ENCODE measurements around the gene TAS2R14. TPM values are rescaled to one million over a fixed set of nuclear protein-coding genes. Genes with fewer than 3 reads are reported as not detected.

TAS2R14 gene
- total RNA-seq, 3 donors from 2014 or later: 3.7 to 8.8 (median 7.9) TPM

DNA sequence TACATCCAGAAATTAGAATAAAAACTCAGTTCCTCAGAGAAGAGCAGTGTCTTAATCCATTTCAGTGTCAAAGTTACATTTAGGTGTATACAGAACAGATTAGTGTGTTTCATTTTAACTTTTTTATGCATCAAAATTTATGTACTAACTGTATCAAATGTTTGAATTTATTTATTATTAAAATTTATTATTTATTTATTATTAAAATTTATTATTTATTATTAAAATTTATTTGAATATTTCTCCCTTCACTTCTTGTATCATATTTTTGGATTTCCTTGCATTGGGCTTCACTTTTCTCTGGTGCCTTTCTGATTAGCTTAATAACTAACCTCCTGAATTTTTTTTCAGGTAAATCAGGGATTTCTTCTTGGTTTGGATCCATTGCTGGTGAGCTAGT lies 2.3 kb upstream of the TAS2R14 start:
- Histone ChIP-seq H3K36me3 (no peaks in the 10 kb centered on the region), H3K27me3 (no peaks in the 10 kb centered on the region), H3K4me3 (no peak overlapping the region), H3K27ac (no peak overlapping the region), H3K9me3 (no peaks in the 10 kb centered on the region), H3K4me1 (no peaks in the 10 kb centered on the region)
- intact Hi-C loops (cut with DNase I; ENCODE audit: low total_unique reads): no loop called here
- TF ChIP-seq POLR2A (IDR thresholded peaks at IDR 0.05): no peak
- TF ChIP-seq, protein P1, sequence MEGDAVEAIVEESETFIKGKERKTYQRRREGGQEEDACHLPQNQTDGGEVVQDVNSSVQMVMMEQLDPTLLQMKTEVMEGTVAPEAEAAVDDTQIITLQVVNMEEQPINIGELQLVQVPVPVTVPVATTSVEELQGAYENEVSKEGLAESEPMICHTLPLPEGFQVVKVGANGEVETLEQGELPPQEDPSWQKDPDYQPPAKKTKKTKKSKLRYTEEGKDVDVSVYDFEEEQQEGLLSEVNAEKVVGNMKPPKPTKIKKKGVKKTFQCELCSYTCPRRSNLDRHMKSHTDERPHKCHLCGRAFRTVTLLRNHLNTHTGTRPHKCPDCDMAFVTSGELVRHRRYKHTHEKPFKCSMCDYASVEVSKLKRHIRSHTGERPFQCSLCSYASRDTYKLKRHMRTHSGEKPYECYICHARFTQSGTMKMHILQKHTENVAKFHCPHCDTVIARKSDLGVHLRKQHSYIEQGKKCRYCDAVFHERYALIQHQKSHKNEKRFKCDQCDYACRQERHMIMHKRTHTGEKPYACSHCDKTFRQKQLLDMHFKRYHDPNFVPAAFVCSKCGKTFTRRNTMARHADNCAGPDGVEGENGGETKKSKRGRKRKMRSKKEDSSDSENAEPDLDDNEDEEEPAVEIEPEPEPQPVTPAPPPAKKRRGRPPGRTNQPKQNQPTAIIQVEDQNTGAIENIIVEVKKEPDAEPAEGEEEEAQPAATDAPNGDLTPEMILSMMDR (IDR thresholded peaks at IDR 0.05): no peak
- no peak for TF ChIP-seq POLR2AphosphoS5 (IDR thresholded peaks at IDR 0.05)
- no peak for DNase-seq (ENCODE audit: low spot score in 2 of 2)

DNA sequence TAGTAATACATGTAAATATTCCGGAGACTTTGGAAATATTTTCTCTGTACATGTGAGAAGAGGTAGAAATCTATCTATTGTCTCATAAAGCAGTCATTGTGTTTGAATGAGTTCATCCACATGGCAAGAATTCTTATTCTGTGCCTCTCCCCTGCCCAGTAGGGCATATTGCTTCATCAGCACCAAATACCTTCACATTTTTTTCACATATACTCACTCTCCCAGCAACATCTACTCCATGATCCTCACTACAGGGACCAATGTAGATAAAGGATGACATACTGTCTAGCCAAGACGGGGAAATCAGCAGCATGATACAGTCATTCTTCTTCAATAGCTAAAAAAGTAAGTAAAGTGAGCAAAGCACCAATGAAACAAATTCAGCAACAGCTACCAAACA lies 1.3 kb upstream of the TAS2R14 start:
- H3K27ac ChIP-seq: no peak overlapping the region
- TF ChIP-seq POLR2AphosphoS5 (IDR thresholded peaks at IDR 0.05) (no peak), POLR2A (IDR thresholded peaks at IDR 0.05) (no peak)
- TF ChIP-seq, protein P1 (IDR thresholded peaks at IDR 0.05): no peak
- no peak for DNase-seq (ENCODE audit: low spot score in 2 of 2)
- H3K9me3 ChIP-seq: no peaks in the 10 kb centered on the region
- intact Hi-C loops (cut with DNase I; ENCODE audit: low total_unique reads): no loop called here
- H3K4me3 ChIP-seq: no peak overlapping the region
- no peaks in the 10 kb centered on the region for H3K36me3 ChIP-seq
- H3K4me1 ChIP-seq: no peaks in the 10 kb centered on the region
- no peaks in the 10 kb centered on the region for H3K27me3 ChIP-seq

DNA sequence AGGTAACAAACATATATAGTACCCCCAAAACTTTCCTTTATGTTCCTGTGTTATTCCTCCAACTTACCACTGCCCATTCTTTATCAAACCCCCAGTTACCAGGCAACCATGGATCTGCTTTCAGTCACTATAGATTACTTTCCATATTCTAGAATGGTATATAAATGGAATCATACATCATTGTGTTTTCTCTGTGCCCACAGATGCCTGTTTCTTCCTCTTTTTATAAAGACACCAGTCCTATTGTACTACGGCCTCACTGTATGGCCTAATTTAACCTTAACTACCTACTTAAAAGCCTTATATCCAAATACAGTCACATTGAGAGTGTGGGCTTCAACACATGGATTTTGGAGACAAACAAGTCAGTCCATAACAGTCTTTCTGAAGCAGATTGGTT lies 2.6 kb downstream of the TAS2R14 start:
- no peaks in the 10 kb centered on the region for H3K36me3 ChIP-seq
- H3K4me1 ChIP-seq: no peaks in the 10 kb centered on the region
- intact Hi-C loops (cut with DNase I; ENCODE audit: low total_unique reads): no loop called here
- H3K27ac ChIP-seq: no peak overlapping the region
- H3K9me3 ChIP-seq: no peaks in the 10 kb centered on the region
- TF ChIP-seq POLR2A (IDR thresholded peaks at IDR 0.05) (no peak), POLR2AphosphoS5 (IDR thresholded peaks at IDR 0.05) (no peak)
- TF ChIP-seq, protein P1 (IDR thresholded peaks at IDR 0.05): no peak
- H3K4me3 ChIP-seq: no peak overlapping the region
- DNase-seq (ENCODE audit: low spot score in 2 of 2): no peak
- no peaks in the 10 kb centered on the region for H3K27me3 ChIP-seq

DNA sequence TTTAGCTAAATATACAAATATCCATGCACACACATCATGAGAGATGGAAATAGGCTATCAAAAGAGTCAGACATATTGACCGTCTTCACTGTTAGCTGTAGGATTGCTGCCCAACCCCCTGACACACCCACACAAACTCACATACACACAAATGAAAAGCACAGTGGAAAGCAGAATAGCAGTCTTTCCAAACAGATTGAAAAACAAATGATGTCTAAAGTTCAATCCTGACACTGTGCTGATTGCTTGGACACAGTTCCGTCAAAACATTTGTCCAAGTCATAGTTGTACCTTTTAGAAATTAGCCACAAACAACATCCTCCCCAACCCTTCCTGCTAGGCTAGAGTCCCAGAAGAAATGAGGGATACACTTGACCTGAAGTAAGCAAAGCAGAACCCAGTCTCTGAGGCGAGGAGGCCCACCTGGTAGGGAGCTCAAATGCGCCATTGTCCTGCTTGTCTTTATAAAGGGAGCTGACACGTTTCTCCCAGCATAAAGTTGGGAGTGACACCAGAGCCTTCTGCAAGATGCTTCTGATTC lies 10.2 kb downstream of the TAS2R14 start, which contains the start of gene PRH2:
Gene PRH2, plus strand, starts transcription at position 491 of the 541 bp plus-strand sequence. Its CDS starts 38 bp downstream, at position 529.
- intact Hi-C loops (cut with DNase I; ENCODE audit: low total_unique reads): no loop called here
- Histone ChIP-seq H3K4me3 (no peak within 1 kb of the TSS), H3K27ac (no peak within 1 kb of the TSS), H3K36me3 (no peaks in the 10 kb centered on the region), H3K27me3 (no peaks in the 10 kb centered on the region), H3K4me1 (no peaks in the 10 kb centered on the region), H3K9me3 (no peaks in the 10 kb centered on the region)
- TF ChIP-seq POLR2A (IDR thresholded peaks at IDR 0.05) (no peak), POLR2AphosphoS5 (IDR thresholded peaks at IDR 0.05) (no peak)
- TF ChIP-seq, protein P1 (IDR thresholded peaks at IDR 0.05): no peak
- DNase-seq (ENCODE audit: low spot score in 2 of 2): no peak

DNA sequence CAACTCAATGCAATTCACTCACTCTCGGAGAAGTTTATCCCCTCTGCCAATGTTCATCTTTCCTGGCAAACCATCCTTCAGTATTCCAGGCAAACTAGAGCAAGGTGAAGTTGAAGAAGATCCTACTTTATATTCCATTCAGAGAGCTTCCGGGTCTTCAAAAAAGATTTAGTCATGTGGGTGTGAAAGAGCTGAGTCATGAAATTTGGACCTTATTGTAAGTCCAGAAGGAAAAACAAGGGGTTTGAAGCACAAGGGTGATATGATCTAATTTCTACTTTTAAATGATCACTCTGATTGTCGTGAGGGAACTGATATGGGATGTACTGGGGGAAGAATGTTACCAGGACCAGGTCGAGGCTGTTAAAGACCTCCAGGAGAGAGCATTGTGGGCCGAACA lies 12.8 kb downstream of the TAS2R14 start:
- TF ChIP-seq, protein P1 (IDR thresholded peaks at IDR 0.05): no peak
- TF ChIP-seq POLR2A (IDR thresholded peaks at IDR 0.05): no peak
- no peak for TF ChIP-seq POLR2AphosphoS5 (IDR thresholded peaks at IDR 0.05)
- no peaks in the 10 kb centered on the region for H3K36me3 ChIP-seq
- no peaks in the 10 kb centered on the region for H3K9me3 ChIP-seq
- intact Hi-C loops (cut with DNase I; ENCODE audit: low total_unique reads): no loop called here
- DNase-seq (ENCODE audit: low spot score in 2 of 2): no peak
- no peaks in the 10 kb centered on the region for H3K4me1 ChIP-seq
- H3K27me3 ChIP-seq: no peaks in the 10 kb centered on the region
- H3K4me3 ChIP-seq: no peak overlapping the region
- no peak overlapping the region for H3K27ac ChIP-seq
